PC-3 (cell line): Measurements from ENCODE around the gene CMTM8. TPM values are rescaled to one million over a fixed set of nuclear protein-coding genes. Genes with fewer than 3 reads are reported as not detected.

Experiments used
- ATAC-seq: fragments of 200-7000 bp; cut with Tn5 transposase; 2 replicates; pipeline ENCODE4 v1.9.1; 2020; ENCODE audit warnings: mild to moderate bottlenecking, moderate library complexity
- BruUV-seq: library from RNA; stranded (reverse); fragments of 400-500 nt; replicated peaks from 2 replicates; lab custom pipeline; 2021; lab: Mats Ljungman, UMichigan
- CTCF ChIA-PET: fragments of 300-600 bp; sonication (Branson Sonifier 250); formaldehyde crosslinking; loops from one replicate; lab custom pipeline; 2022; ENCODE audit warnings: antibody characterized with exemption; lab: Charles Lee
- POLR2A ChIA-PET: fragments of 300-600 bp; sonication (Branson Sonifier 250); formaldehyde crosslinking; loops from one replicate; lab custom pipeline; 2022; ENCODE audit warnings: antibody characterized with exemption; ENCODE audit not compliant: unreplicated experiment; lab: Charles Lee
- DNase-seq: peaks from one replicate; pipeline ENCODE4 v3.0.0-alpha.2; 2015
- H2AFZ ChIP-seq: fragments of 300-600 bp; sonication (generic); 2 replicates; pipeline ENCODE4 v1.6.0; 2016; ENCODE audit warnings: antibody characterized with exemption, low read length
- H3F3A ChIP-seq: fragments of 300-600 bp; sonication (generic); one replicate; pipeline ENCODE4 v1.6.0; 2017; ENCODE audit warnings: antibody characterized with exemption, low read length, control low read depth, mild to moderate bottlenecking; ENCODE audit not compliant: unreplicated experiment
- H3K27ac ChIP-seq: fragments of 300-600 bp; sonication (generic); 2 replicates; pipeline ENCODE4 v1.5.1; 2016; ENCODE audit warnings: mild to moderate bottlenecking, low read length
- H3K27me3 ChIP-seq: fragments of 300-600 bp; sonication (generic); 2 replicates; pipeline ENCODE4 v1.6.1; 2016; ENCODE audit warnings: low read length, mixed read lengths
- H3K36me3 ChIP-seq: fragments of 300-600 bp; sonication (generic); 2 replicates; pipeline ENCODE4 v1.6.1; 2016; ENCODE audit warnings: low read depth, mixed run types, low read length, mixed read lengths
- H3K4me1 ChIP-seq: fragments of 300-600 bp; sonication (generic); 2 replicates; pipeline ENCODE4 v1.5.1; 2016; ENCODE audit warnings: low read length; ENCODE audit not compliant: insufficient read depth
- H3K4me2 ChIP-seq: fragments of 300-600 bp; sonication (generic); 2 replicates; pipeline ENCODE4 v1.6.0; 2016; ENCODE audit warnings: low read length
- H3K4me3 ChIP-seq: fragments of 300-600 bp; sonication (generic); 2 replicates; pipeline ENCODE4 v1.5.1; 2016; ENCODE audit warnings: mild to moderate bottlenecking, low read length, mixed read lengths
- H3K79me2 ChIP-seq: fragments of 300-600 bp; sonication (generic); 2 replicates; pipeline ENCODE4 v1.6.1; 2017; ENCODE audit warnings: low read length, mixed read lengths
- H3K9ac ChIP-seq: fragments of 300-600 bp; sonication (generic); 2 replicates; pipeline ENCODE4 v1.6.0; 2016; ENCODE audit warnings: mild to moderate bottlenecking, low read length
- H3K9me2 ChIP-seq: fragments of 300-600 bp; sonication (generic); replicated peaks from 2 replicates; pipeline ENCODE4 v1.6.1; 2016; ENCODE audit warnings: mixed run types, low read length, mixed read lengths
- H3K9me3 ChIP-seq: fragments of 300-600 bp; sonication (generic); 2 replicates; pipeline ENCODE4 v1.6.1; 2016; ENCODE audit warnings: low read length, mixed read lengths
- H4K20me1 ChIP-seq: fragments of 300-600 bp; sonication (generic); 2 replicates; pipeline ENCODE4 v1.6.1; 2016; ENCODE audit warnings: low read length, mixed read lengths
- CTCF ChIP-seq: fragments of 300-600 bp; sonication (generic); conservative IDR thresholded peaks from 2 replicates; pipeline ENCODE4 v1.5.1; 2017; ENCODE audit warnings: antibody characterized with exemption, low read depth, mild to moderate bottlenecking, low read length
- EZH2 ChIP-seq: fragments of 300-600 bp; sonication (generic); IDR thresholded peaks from one replicate; pipeline ENCODE4 v1.6.1; 2017; ENCODE audit warnings: antibody characterized with exemption, mild to moderate bottlenecking, low read length; ENCODE audit not compliant: unreplicated experiment
- EZH2phosphoT487 ChIP-seq: fragments of 300-600 bp; sonication (generic); IDR thresholded peaks from 2 replicates; pipeline ENCODE4 v1.6.1; 2018; ENCODE audit warnings: mild to moderate bottlenecking, antibody characterized with exemption, low read length, borderline replicate concordance
- intact Hi-C: fragments of 100-400 bp; cut with micrococcal nuclease; formaldehyde crosslinking; loops from 2 replicates; pipeline ENCODE4 v1.9.0; 2023
- total RNA-seq: library from RNA; depleted of rRNA; stranded (reverse); fragments of >200 nt; gene quantifications from 2 replicates; pipeline ENCODE4 v1.2.3, GENCODE V29; 2014

Gene CMTM8
- total RNA-seq, 1 experiment from 2014 or later, result 5.2 TPM

DNA sequence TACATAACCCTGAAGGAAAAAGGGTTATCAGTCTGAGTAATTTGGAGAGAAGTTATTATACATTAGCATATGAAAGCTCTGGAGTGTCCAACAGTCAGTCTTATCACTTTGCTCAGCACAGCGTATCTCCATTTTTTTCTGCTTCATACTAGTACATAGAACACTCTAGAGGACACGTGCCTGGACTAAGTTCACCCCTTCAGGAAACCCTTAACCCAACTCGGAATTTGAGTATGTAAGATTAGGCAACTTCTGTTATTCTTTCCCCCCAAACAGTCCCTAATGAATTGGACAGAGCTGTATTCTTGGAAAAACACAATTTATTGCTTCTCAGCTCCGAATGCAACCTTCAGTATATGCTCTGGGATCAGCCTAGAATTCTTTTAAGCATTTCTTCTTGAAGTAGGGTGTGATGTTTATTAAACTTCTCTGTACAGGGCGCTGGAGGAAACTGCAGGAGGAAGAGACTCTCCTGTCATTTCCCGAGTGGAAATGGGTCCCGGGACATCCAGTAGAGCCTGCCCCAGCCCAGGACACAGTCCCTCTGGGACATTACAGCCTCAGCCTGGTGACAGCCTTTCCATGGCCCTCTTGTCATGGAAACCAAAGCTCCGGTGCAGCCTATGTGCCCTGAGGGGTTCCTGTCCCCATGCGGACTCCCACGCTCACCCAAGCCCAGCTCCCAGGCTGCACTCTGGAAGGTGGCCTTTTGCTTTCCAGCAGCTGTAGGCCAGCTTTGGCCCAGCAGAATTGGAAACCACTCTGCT is 37.3 kb upstream of the CMTM8 start:
- Histone ChIP-seq H3K9me2 (no peaks in the 10 kb centered on the region), H3K4me3 (no peak overlapping the region), H3K36me3 (no peaks in the 10 kb centered on the region), H3K4me1 (peaks cover 6% of the 10 kb centered on the region; the same call in 1 of the 2 replicates), H3K9me3 (no peaks in the 10 kb centered on the region), H3K9ac (no peak overlapping the region), H2AFZ (no peak overlapping the region), H3K4me2 (no peak overlapping the region), H3F3A (no peaks in the 10 kb centered on the region), H3K79me2 (no peaks in the 10 kb centered on the region), H3K27ac (no peak overlapping the region), H3K27me3 (no peaks in the 10 kb centered on the region), H4K20me1 (no peaks in the 10 kb centered on the region)
- DNase-seq, result no peak
- no peak for ATAC-seq
- CTCF ChIA-PET, result no interaction called here
- POLR2A ChIA-PET, result no interaction called here
- intact Hi-C loops, result no loop called here
- no TSS peak for BruUV-seq
- no peak for TF ChIP-seq CTCF
- TF ChIP-seq EZH2, result no peak
- TF ChIP-seq EZH2phosphoT487, result no peak

GRCh38 chr3:32202496-32202895 is 36.0 kb upstream of the CMTM8 start:
- POLR2A ChIA-PET, result no interaction called here

More at GRCh38 chr3:32202496-32202895, 36.0 kb upstream of the CMTM8 start:
- H3K4me1 ChIP-seq, result no peaks in the 10 kb centered on the region
- H4K20me1 ChIP-seq, result no peaks in the 10 kb centered on the region
- H3K4me3 ChIP-seq, result no peak overlapping the region
- BruUV-seq, result no TSS peak
- H3K9me3 ChIP-seq, result no peaks in the 10 kb centered on the region
- ATAC-seq (no peak), DNase-seq (no peak)
- H3K27me3 ChIP-seq, result no peaks in the 10 kb centered on the region
- no peaks in the 10 kb centered on the region for H3K36me3 ChIP-seq
- no peak overlapping the region for H2AFZ ChIP-seq
- H3K9ac ChIP-seq, result no peak overlapping the region
- no peaks in the 10 kb centered on the region for H3K79me2 ChIP-seq
- intact Hi-C loops, result no loop called here
- TF ChIP-seq CTCF (no peak), EZH2 (no peak), EZH2phosphoT487 (no peak)
- H3K4me2 ChIP-seq, result no peak overlapping the region
- CTCF ChIA-PET, result no interaction called here
- H3K9me2 ChIP-seq, result no peaks in the 10 kb centered on the region
- H3F3A ChIP-seq, result no peaks in the 10 kb centered on the region
- no peak overlapping the region for H3K27ac ChIP-seq
